WTC11 (cell line): ENCODE results near the gene ANKRD33. TPM values are rescaled to one million over a fixed set of nuclear protein-coding genes. Genes with fewer than 3 reads are reported as not detected.

Source experiments
- ATAC-seq: fragments of 200-7000 bp; cut with Tn5 transposase; 2 replicates; pipeline ENCODE4 v1.10.0; 2021; ENCODE audit warnings: mild to moderate bottlenecking, moderate library complexity
- CTCF ChIA-PET: fragments of 300-600 bp; sonication (Branson Sonifier 250); formaldehyde crosslinking; loops from one replicate; lab custom pipeline; 2021; ENCODE audit warnings: antibody characterized with exemption; lab: Charles Lee
- POLR2A ChIA-PET: fragments of 350-600 bp; sonication (Branson Sonifier 250); formaldehyde crosslinking; loops from one replicate; lab custom pipeline; 2021; ENCODE audit warnings: antibody characterized with exemption; lab: Charles Lee
- DNase-seq: peaks from one replicate; pipeline ENCODE4 v3.0.0; 2021; ENCODE audit warnings: low spot score
- H3K27ac Mint-ChIP-seq: 2 replicates; pipeline ENCODE4 v1.8.0; 2021; ENCODE audit warnings: mixed read lengths
- H3K27me3 Mint-ChIP-seq: 2 replicates; pipeline ENCODE4 v1.8.0; 2021; ENCODE audit warnings: low read depth, mild to moderate bottlenecking, moderate library complexity, mixed read lengths
- H3K36me3 Mint-ChIP-seq: 2 replicates; pipeline ENCODE4 v1.8.0; 2021; ENCODE audit warnings: mixed read lengths
- H3K4me1 Mint-ChIP-seq: 2 replicates; pipeline ENCODE4 v1.8.0; 2022; ENCODE audit warnings: mixed read lengths
- H3K4me3 Mint-ChIP-seq: 2 replicates; pipeline ENCODE4 v1.8.0; 2021; ENCODE audit warnings: mild to moderate bottlenecking, moderate library complexity, mixed read lengths
- H3K9me3 Mint-ChIP-seq: 2 replicates; pipeline ENCODE4 v1.8.0; 2021; ENCODE audit warnings: mixed read lengths
- CDX4 ChIP-seq: fragments of 250-450 bp; sonication (Bioruptor Pico); IDR thresholded peaks from 2 replicates; pipeline ENCODE4 v1.9.0; 2021; ENCODE audit warnings: moderate library complexity, mild to moderate bottlenecking, inconsistent platforms, borderline replicate concordance
- CTCF ChIP-seq: fragments of 200-600 bp; IDR thresholded peaks from 2 replicates; pipeline ENCODE4 v1.8.0; 2022; ENCODE audit warnings: antibody characterized with exemption
- EMX1 ChIP-seq: fragments of 250-450 bp; sonication (Bioruptor Pico); IDR thresholded peaks from 2 replicates; pipeline ENCODE4 v1.8.0; 2021; ENCODE audit warnings: mild to moderate bottlenecking
- ETV6 ChIP-seq: sonication (generic); formaldehyde crosslinking; IDR thresholded peaks from 2 replicates; pipeline ENCODE4 v1.8.1; 2022; ENCODE audit warnings: mild to moderate bottlenecking, missing genetic modification reagents
- FOXK1 ChIP-seq: sonication (generic); formaldehyde crosslinking; IDR thresholded peaks from 2 replicates; pipeline ENCODE4 v1.8.0; 2022; ENCODE audit warnings: mild to moderate bottlenecking, moderate library complexity, missing genetic modification reagents
- GABPB1 ChIP-seq: sonication (generic); formaldehyde crosslinking; IDR thresholded peaks from 2 replicates; pipeline ENCODE4 v1.8.1; 2023; ENCODE audit warnings: mild to moderate bottlenecking, missing genetic modification reagents
- GTF2I ChIP-seq: fragments of 250-450 bp; sonication (Bioruptor Pico); conservative IDR thresholded peaks from 2 replicates; pipeline ENCODE4 v1.4.0; 2021; ENCODE audit warnings: mild to moderate bottlenecking
- HMGA2 ChIP-seq: fragments of 250-450 bp; sonication (Bioruptor Pico); IDR thresholded peaks from 2 replicates; pipeline ENCODE4 v1.4.0; 2021; ENCODE audit warnings: mild to moderate bottlenecking, moderate library complexity
- JAZF1 ChIP-seq: fragments of 250-450 bp; sonication (Bioruptor Pico); IDR thresholded peaks from 2 replicates; pipeline ENCODE4 v1.9.0; 2021; ENCODE audit warnings: moderate library complexity, mild to moderate bottlenecking, inconsistent platforms
- MLX ChIP-seq: sonication (generic); formaldehyde crosslinking; IDR thresholded peaks from 2 replicates; pipeline ENCODE4 v1.8.1; 2023; ENCODE audit warnings: mild to moderate bottlenecking, missing genetic modification reagents, moderate library complexity
- NFATC4 ChIP-seq: fragments of 250-450 bp; sonication (Bioruptor Pico); IDR thresholded peaks from 2 replicates; pipeline ENCODE4 v1.9.0; 2021; ENCODE audit warnings: mild to moderate bottlenecking
- NR2C2 ChIP-seq: sonication (generic); formaldehyde crosslinking; IDR thresholded peaks from 2 replicates; pipeline ENCODE4 v1.8.0; 2022; ENCODE audit warnings: mild to moderate bottlenecking, missing genetic modification reagents
- NR3C1 ChIP-seq: sonication (generic); formaldehyde crosslinking; conservative IDR thresholded peaks from 2 replicates; pipeline ENCODE4 v1.8.1; 2023; ENCODE audit warnings: low read depth, mild to moderate bottlenecking, missing genetic modification reagents
- PREB ChIP-seq: sonication (generic); formaldehyde crosslinking; IDR thresholded peaks from 2 replicates; pipeline ENCODE4 v1.8.1; 2022; ENCODE audit warnings: mild to moderate bottlenecking, missing genetic modification reagents, moderate library complexity, borderline replicate concordance
- PRRX2 ChIP-seq: fragments of 250-450 bp; sonication (Bioruptor Pico); IDR thresholded peaks from 2 replicates; pipeline ENCODE4 v1.8.0; 2021; ENCODE audit warnings: mild to moderate bottlenecking
- SOX15 ChIP-seq: fragments of 250-450 bp; sonication (Bioruptor Pico); IDR thresholded peaks from 2 replicates; pipeline ENCODE4 v1.9.0; 2021; ENCODE audit warnings: mild to moderate bottlenecking
- SP1 ChIP-seq: sonication (generic); formaldehyde crosslinking; conservative IDR thresholded peaks from 2 replicates; pipeline ENCODE4 v1.8.1; 2022; ENCODE audit warnings: missing genetic modification reagents
- TCF7 ChIP-seq: sonication (generic); formaldehyde crosslinking; IDR thresholded peaks from 2 replicates; pipeline ENCODE4 v1.8.0; 2022; ENCODE audit warnings: mild to moderate bottlenecking, low read depth, missing genetic modification reagents, moderate library complexity
- TEAD4 ChIP-seq: sonication (generic); formaldehyde crosslinking; IDR thresholded peaks from 2 replicates; pipeline ENCODE4 v1.8.0; 2022; ENCODE audit warnings: mild to moderate bottlenecking, missing genetic modification reagents
- TP53 ChIP-seq: sonication (generic); formaldehyde crosslinking; IDR thresholded peaks from 2 replicates; pipeline ENCODE4 v1.8.1; 2023; ENCODE audit warnings: mild to moderate bottlenecking, missing genetic modification reagents
- ZBTB21 ChIP-seq: sonication (generic); formaldehyde crosslinking; IDR thresholded peaks from 2 replicates; pipeline ENCODE4 v1.8.1; 2023; ENCODE audit warnings: mild to moderate bottlenecking, missing genetic modification reagents, borderline replicate concordance
- ZBTB43 ChIP-seq: sonication (generic); formaldehyde crosslinking; IDR thresholded peaks from 2 replicates; pipeline ENCODE4 v1.8.1; 2023; ENCODE audit warnings: mild to moderate bottlenecking, missing genetic modification reagents
- ZMAT4 ChIP-seq: fragments of 250-450 bp; sonication (Bioruptor Pico); IDR thresholded peaks from 2 replicates; pipeline ENCODE4 v1.9.0; 2021; ENCODE audit warnings: mild to moderate bottlenecking
- ZNF121 ChIP-seq: sonication (generic); formaldehyde crosslinking; IDR thresholded peaks from 2 replicates; pipeline ENCODE4 v1.8.0; 2023; ENCODE audit warnings: missing genetic modification reagents
- ZNF138 ChIP-seq: sonication (generic); formaldehyde crosslinking; conservative IDR thresholded peaks from 2 replicates; pipeline ENCODE4 v1.8.1; 2022; ENCODE audit warnings: mild to moderate bottlenecking, moderate library complexity, missing genetic modification reagents
- ZNF396 ChIP-seq: fragments of 250-450 bp; sonication (Bioruptor Pico); IDR thresholded peaks from 2 replicates; pipeline ENCODE4 v1.8.0; 2021; ENCODE audit warnings: mild to moderate bottlenecking, moderate library complexity, borderline replicate concordance
- ZNF423 ChIP-seq: fragments of 250-450 bp; sonication (Bioruptor Pico); IDR thresholded peaks from 2 replicates; pipeline ENCODE4 v2.1.2; 2022; ENCODE audit warnings: mild to moderate bottlenecking, moderate library complexity
- total RNA-seq: library from RNA; stranded (reverse); gene quantifications from 3 replicates; pipeline ENCODE4 v1.2.3, GENCODE V29; 2021

The ANKRD33 gene
- total RNA-seq, 1 experiment from 2014 or later, result 1.7 TPM

- no peak for TF ChIP-seq CTCF
- no peak for TF ChIP-seq ZBTB21 (CRISPR knock-in tag)
- no peak for TF ChIP-seq GABPB1 (CRISPR knock-in tag)
- TF ChIP-seq TEAD4, result no peak
- TF ChIP-seq TCF7 (CRISPR knock-in tag), result no peak
- TF ChIP-seq NFATC4 (CRISPR knock-in tag), result no peak
These were observed 11.0 kb downstream of the ANKRD33 start (continued) for GRCh38 chr12:51898937-51899336.

GRCh38 chr12:51900323-51900889 is 12.5 kb downstream of the ANKRD33 start:
- CTCF ChIA-PET, result interaction anchor here (1.2 to 3.0 kb wide), 5 partner anchors 11 to 25 kb away, joined by 3 to 23 read pairs (median 6); no protein-coding TSS in a partner anchor
- no peak for TF ChIP-seq PRRX2
- no peak for TF ChIP-seq ZMAT4 (CRISPR knock-in tag)
- TF ChIP-seq PREB (CRISPR knock-in tag), result no peak
- no peak for TF ChIP-seq FOXK1 (CRISPR knock-in tag)
- no peak for TF ChIP-seq SP1 (CRISPR knock-in tag)
- POLR2A ChIA-PET, result no interaction called here
- Mint-ChIP-seq H3K4me1 (peaks cover 1% of the 10 kb centered on the region; the same call in 1 of the 2 replicates), H3K4me3 (no peak overlapping the region), H3K9me3 (no peaks in the 10 kb centered on the region), H3K27me3 (peaks cover 11% of the 10 kb centered on the region), H3K36me3 (no peaks in the 10 kb centered on the region), H3K27ac (no peak overlapping the region)
- ATAC-seq (no peak), DNase-seq (no peak)

GRCh38 chr12:51901121-51901817 is 13.4 kb downstream of the ANKRD33 start:
- peaks cover 19% of the 10 kb centered on the region for H3K27me3 Mint-ChIP-seq
- H3K9me3 Mint-ChIP-seq, result no peaks in the 10 kb centered on the region
- H3K36me3 Mint-ChIP-seq, result no peaks in the 10 kb centered on the region
- ATAC-seq (no peak), DNase-seq (no peak)
- TF ChIP-seq ZNF423 (CRISPR knock-in tag) (no peak), JAZF1 (CRISPR knock-in tag) (no peak), ZBTB43 (CRISPR knock-in tag) (no peak), ZNF138 (CRISPR knock-in tag) (no peak)
- CTCF ChIA-PET, result interaction anchor here (1.1 to 3.0 kb wide), 4 partner anchors 11 to 22 kb away, joined by 4 to 23 read pairs (median 8); no protein-coding TSS in a partner anchor
- H3K4me1 Mint-ChIP-seq, result peaks cover 7% of the 10 kb centered on the region
- H3K4me3 Mint-ChIP-seq, result no peak overlapping the region
- POLR2A ChIA-PET, result no interaction called here
- H3K27ac Mint-ChIP-seq, result no peak overlapping the region

- Mint-ChIP-seq H3K4me1 (peaks cover 10% of the 10 kb centered on the region), H3K9me3 (no peaks in the 10 kb centered on the region), H3K27me3 (peaks cover 24% of the 10 kb centered on the region), H3K4me3 (no peak overlapping the region), H3K36me3 (no peaks in the 10 kb centered on the region), H3K27ac (no peak overlapping the region)
- no peak for TF ChIP-seq CDX4 (CRISPR knock-in tag)
- no peak for TF ChIP-seq GTF2I (CRISPR knock-in tag)
- no peak for TF ChIP-seq ETV6 (CRISPR knock-in tag)
- TF ChIP-seq ZNF138 (CRISPR knock-in tag), result no peak
- no peak for TF ChIP-seq SOX15 (CRISPR knock-in tag)
- TF ChIP-seq EMX1 (CRISPR knock-in tag), result no peak
- no peak for TF ChIP-seq HMGA2 (CRISPR knock-in tag)
- TF ChIP-seq NR3C1, result no peak
- no peak for TF ChIP-seq TP53
- no peak for TF ChIP-seq ZNF121
- TF ChIP-seq ZNF396, result no peak
- TF ChIP-seq NR2C2 (CRISPR knock-in tag), result no peak
- no peak for TF ChIP-seq MLX
- ATAC-seq, result no peak
- ChIA-PET POLR2A (no interaction called here), CTCF (interaction anchor here (1.1 to 2.8 kb wide), 3 partner anchors 10 to 21 kb away, joined by 4 to 10 read pairs (median 6); no protein-coding TSS in a partner anchor)
- no peak for DNase-seq
These were observed 14.0 kb downstream of the ANKRD33 start for GRCh38 chr12:51901881-51902280.
